T-helper 1 cell (primary cell): ENCODE data around the gene ACSL6.

ENCODE experiments used
- DNase-seq, 5 donors: peaks; one replicate each; pipeline ENCODE4 v3.0.0-alpha.2; 2012 to 2020

Gene ACSL6

DNA sequence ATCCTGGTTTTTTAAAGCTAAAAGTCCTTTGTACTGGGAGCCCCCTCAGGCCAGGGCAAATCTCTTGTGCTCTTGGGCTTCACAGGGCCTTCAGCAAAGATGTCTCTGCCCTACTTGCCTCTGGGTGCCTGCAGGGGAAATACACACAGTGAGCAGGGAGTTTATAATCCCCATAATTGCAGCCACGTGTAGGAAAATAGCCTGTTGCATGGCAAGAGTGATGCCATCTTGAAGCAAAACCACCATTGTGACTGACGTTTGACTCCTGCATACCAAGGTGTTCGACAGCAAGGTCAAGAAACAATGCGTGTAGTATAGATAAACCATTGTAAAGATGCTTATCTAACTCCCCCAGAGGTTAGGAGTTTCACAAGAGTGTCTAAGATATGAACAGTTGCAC lies 37.6 kb upstream of the ACSL6 start:
- DNase-seq, result no peak

DNA sequence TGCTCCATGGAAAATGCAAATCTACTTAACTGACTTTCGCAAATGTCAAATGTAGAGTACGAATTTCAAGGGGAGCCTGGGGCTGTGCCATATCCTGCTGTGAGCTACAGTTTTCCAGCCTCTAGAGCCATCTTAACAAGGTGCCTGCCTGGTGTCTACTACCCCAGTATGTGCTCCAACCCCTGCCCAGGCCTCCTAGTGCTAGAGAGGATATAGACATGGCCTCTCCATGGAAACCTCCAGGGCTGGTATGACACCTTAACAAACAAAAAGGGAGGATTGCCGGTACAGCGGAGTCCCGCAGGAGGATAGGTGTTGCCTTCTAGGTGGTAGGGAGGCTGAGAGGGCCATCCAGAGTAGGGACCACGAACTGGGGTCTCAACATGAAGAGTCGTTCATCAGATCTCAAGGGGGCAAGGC lies 35.4 kb upstream of the ACSL6 start:
- DNase-seq, result no peak

DNA sequence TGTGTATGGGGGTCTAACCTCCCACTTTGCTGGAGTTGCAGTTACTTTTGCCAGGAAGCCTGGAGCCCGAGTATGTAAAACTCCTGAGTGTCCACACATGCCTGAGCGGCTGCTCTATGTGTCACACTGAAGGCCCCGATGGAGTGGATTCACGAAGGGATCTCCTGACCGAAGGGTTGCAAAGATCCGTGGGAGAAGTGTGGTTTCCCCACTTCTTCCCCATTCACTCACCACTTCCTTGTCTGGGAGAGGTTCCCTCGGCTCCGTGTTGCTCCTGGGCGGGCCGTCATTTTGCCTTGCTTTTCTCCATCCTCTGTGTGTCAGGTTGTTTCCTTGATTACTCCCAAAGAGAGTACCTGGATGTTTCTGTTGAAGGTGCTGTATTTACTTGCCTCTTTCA lies 32.7 kb upstream of the ACSL6 start:
- no peak for DNase-seq

DNA sequence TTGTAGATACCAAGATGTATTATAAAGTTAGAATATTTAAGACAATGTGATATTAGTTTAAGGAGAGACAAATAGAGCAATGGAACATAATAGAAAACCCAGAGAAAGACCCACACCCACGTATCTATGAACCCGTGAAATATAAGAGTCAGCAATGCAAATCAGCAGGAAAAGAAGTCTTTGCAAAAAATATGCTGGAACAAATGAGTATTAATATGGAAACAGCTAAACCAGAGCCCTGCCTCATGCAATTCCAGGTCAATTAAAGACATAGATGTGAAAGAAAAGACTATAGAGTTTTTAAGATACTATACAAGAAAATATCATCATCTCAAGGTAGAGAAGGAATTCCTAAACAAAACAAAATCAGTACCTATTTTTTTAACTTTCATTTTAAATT lies 25.9 kb upstream of the ACSL6 start:
- DNase-seq, result no peak

DNA sequence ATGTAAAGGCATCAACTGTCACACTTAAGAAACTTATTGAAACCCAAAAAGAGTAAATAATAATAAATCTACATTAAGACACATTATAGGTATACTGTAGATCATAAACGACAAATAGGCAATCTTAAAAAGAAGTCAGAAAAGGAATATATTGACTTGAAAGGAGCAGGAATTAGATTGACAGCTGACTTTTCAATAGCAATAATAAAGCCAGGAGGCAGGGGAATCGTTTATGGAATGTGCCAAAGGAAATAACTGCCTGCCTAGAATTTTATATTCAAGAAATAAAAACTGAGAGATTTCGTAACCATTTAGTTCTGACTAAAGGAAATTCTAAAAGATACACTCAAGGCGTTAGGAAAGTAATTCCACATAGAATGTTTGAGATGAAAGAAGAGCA lies 21.7 kb upstream of the ACSL6 start:
- DNase-seq, result no peak

DNA sequence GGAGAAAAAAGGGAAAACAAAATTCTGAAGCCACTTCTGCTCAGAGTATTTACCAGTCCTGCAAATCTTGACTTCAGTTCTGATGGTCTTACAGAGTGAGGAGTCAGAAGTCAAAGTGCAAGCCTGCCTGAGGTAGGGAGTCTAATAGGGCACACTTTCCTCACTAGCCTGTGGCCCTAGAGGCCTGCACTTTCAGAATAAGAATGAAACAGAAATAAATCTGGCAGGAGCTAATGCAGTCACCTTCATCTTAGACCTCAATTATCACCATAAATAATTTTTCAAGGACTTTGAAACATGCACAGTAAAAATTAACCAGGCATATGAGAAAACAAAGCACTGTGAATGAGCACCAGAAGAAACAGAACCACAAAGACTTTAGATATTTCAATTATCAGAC lies 20.7 kb upstream of the ACSL6 start:
- no peak for DNase-seq

DNA sequence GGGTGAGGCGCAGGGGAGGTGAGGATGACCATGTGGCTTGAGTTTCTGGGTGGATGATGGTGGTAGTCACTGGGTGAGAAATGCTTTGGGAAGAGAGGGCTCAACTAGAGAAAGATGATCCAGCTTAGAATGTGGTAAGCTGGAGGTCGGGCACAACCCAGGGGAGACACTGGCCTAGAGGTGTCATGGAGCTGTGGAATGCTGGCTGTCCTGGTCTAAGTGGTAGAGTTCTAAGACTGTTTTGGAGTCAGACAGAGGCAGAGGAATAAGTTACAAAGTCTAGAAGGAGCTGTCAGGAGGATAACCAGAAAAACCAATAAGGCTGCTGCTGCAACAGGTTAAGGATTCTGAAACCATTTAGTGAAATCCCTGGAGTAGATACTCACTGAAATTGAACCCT lies 19.2 kb upstream of the ACSL6 start:
- DNase-seq, result no peak

DNA sequence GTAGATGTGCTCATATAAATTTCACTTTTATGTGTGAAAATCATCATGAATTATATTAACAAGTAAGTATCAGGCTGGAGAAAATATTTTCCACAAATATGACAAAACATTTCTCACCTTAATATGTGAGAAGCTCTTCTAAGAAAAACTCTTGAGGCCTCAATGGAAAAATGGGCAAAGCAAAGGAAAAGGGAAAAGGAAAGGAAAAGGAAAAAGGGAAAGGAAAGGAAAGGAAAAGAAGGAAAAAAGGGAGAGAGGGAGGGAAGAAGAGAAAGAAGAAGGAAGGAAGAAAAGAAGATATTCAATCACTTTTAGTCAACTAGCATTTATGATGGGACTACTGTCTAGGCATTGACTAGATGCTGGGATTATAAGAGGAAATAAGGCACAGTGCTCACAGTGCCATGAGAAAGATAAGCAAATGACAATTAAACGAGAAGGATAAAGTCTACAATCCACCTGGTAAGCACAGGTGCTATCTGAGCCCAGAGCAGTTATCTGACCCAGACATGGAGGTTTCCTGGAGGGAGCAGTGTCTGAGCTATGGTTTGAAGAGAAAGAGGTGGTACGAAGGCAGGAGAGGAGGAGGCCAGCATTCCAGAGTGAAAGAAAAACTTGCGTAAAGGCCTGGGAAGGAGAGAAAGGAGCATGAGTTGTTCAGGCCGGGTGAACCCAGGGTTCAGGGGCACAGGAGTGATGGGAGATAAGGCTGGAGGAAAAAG lies 18.3 kb upstream of the ACSL6 start:
- DNase-seq, result no peak

DNA sequence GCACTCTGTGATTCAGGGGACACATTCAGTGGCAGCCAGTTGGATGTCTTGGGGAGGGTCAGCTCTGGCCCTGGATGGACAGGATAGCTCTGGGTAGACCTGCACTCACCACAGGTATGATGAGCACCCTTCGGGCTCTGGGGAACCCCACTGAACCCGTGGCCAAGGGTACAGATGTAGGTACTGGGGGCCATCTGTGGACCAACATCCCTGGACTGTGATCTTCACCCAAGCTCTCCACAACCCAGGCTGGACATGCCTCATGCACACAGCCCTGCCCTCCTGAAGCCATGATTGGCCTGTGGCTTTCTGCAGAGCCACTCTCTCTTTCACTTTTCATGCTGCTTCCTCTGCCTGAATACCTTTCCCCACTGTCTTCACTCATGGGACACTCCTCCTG lies 15.6 kb upstream of the ACSL6 start:
- no peak for DNase-seq

DNA sequence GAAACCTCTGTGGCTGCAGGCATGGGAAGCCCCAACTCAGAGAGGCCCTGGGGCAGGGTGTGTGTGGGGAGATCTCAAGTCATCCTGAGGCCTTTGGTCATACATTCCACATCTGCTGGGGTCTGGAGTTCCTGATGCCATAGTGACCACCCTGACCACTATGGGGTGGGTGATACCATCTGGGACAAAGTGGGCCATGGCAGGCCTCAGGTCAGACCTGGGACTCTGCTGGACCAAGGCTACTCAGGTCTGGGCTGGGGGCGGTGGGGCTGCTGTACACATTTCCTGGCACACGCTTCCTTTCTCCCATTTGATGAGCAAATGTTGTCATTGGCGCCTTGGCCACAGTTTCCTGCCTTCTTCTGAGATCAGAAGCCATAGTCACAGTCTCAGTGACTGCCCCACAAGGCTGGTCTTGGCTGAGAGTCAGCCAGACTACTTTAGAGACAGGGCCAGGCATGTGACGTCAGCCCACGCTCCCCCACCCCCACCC lies 15.1 kb upstream of the ACSL6 start:
- peak in 2 of 5 donors; percentile 36 to 70 for DNase-seq

DNA sequence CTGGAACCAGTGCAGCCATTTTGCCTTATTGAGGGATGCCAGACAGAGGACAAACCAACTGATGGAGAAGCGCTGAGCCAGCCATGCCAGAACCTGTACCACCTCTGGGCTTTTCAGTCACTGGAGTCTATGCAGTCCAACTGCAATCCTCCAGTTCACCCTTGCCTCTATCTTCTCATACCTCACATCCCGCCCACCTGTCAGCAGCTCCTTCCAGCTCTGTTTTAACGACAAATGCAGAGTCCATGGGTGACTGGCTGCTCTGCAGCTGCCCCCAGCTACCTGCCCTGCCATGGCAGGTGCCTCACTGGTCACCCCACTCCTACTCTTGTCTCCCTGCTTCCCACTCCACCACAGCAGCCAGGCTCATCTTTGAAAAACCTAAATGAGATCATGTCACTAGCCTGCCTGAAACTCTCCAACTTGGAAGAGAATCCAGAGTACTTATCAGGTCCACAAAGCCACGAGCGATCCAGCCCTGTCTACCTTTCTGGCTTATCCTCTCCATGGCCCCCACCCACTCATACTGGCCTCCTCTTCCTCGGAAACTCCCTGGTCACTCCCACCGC lies 14.0 kb upstream of the ACSL6 start:
- DNase-seq, result no peak

DNA sequence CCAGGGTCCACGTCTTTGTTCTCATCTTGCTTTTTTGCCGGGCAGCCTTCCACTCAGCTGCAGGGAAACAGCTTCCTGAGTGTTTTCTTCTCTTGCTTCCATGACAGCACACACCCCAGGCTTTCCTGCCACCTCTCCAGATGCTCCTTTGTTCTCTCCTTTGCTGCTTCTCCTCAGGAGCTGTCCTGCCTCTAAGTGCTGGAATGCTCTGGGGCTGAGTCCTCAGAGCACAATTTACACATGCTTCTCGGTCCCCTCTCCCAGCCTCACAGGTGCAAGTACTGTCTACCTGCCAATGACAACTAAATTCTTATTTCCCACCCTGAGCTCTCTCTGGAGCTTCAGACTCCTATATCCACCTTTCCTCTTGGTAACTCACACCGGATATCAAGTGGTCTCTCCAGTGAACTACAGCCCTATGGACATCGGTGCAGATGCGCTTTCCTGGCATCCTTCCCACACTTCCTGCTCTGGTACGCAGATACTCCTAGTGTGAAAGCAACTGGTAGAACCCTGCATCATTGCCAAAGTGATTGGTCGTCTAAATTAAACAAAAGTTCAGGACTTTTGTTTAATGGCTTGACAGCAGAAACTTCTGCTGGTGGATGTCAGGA lies 13.4 kb upstream of the ACSL6 start:
- DNase-seq, result no peak

DNA sequence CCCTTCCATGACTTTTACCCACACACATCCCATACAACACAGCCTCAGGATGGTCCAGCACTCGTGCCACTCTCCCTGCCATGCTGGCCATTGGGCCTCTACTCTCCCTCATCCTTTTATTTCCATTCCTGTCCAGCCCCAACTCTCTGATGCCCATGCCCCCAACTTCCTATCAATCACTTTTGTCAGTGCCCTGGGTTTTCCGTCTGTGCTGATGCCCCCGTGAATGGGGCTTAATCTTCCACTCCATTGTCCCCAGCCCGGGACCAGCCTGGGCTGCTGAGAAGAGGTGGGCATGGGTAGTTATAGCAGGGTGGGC lies 12.6 kb upstream of the ACSL6 start:
- no peak for DNase-seq

DNA sequence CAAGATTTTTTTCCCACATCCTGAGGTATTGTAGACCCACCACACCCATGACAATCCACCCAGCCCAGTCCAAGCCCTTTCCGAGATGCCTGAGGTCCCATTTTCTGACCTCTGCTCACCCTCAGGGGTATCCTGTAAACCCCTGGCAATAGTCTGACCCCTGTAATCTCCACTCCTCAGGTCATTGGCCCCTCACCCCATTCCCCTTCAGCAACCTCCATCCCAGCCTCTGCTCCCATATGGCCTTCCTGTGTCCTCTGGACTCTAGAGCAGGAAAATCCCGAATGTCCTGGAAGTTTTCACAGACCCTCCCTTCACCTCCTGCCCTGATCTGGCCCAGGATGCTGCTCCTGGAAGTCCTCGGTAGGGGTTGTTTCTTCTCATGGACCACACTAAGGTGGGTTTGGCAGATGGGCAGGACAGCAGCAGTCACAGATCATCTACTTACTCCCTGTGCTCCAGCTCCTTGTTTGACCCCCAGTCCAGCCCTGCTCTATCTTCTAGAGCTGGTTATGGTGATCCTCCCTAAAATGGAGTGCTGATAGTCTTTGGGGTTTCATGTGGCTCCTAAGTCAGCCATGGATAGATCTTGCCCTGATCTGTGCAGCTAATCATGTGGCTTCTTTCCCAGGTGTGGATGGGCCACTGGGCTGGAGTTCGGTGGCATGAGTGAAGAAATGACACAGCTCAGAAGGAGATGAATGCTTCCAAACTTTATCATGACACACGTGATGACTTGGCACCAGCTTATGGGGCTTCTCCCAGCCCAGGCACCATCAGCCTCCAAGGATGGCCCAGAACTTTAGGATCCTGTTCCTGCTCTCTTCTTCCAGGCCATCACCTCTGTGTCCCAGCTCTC lies 12.0 kb upstream of the ACSL6 start:
- no peak for DNase-seq

DNA sequence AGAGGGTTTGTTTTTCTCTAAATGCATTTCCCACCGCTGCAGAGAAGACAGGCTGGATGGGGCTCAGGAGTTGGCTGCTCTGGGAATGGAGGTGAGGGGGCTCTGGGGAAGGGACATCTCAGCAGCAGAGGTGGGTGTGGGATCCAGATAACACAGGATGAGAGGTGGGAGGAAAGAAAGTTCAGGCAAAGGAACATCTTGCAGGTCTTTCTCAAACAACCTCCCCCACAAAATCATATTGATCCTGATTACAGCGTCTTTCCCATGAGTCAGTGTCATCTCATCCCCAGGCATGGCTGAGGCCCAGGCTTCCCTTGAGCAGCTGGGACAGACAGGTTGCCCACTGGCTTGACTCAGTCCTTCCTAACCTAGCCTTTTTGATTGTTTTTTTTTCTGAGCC lies 11.3 kb upstream of the ACSL6 start:
- DNase-seq, result no peak

DNA sequence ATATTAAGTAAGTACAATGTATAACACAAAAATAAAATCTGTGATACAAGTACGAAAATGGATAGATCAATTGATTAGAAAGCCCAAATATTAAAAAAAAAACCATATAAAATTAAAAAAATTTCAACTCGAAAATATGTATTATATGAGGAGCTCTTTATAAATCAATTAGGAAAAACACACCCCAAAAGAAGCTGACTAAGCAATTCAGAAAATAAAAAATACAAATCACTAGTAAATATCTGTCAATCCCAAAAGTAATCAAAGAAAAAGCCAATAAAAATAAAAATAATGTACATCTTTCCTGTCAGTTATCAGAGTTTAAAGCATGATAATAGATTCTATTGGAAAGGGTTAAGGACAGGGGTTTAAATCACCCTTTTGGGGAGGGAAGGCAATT lies 10.2 kb upstream of the ACSL6 start:
- no peak for DNase-seq

DNA sequence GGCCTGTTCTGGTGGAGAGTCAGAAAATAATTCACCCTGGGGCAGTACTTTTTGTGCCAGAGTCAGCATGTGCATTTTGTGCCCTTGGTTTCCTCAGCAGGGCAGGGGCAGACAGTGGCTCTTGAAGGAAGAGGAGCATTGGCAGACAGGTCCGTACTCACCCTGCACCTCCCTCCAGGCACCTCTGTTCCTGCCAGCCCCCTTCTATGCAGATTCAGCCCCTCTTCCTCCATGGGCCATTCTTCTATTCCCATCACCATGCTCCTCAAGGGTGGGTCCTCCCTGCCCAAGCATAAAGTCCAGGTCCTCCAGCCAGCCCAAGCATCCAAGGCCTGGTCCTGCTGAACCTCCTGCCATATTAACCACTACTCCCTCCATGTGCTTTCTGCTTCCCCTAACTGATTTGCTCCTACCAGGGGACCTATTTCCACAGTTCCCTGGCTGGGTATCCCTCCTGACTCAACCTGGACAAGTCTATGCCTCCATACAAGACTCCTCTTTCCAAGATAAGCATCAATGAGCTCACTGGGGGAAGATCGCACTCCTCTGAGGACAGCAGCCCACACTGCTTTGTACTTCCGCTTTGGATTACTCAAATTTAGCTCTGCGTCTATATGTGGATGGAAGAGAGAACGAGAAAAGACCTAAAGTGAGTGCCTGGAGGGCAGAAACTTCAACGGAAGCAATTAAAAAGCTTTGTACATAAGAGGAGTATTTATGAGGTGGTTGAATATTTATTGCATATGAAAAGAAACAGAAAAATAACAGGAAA lies 9.3 kb upstream of the ACSL6 start:
- DNase-seq, result no peak

DNA sequence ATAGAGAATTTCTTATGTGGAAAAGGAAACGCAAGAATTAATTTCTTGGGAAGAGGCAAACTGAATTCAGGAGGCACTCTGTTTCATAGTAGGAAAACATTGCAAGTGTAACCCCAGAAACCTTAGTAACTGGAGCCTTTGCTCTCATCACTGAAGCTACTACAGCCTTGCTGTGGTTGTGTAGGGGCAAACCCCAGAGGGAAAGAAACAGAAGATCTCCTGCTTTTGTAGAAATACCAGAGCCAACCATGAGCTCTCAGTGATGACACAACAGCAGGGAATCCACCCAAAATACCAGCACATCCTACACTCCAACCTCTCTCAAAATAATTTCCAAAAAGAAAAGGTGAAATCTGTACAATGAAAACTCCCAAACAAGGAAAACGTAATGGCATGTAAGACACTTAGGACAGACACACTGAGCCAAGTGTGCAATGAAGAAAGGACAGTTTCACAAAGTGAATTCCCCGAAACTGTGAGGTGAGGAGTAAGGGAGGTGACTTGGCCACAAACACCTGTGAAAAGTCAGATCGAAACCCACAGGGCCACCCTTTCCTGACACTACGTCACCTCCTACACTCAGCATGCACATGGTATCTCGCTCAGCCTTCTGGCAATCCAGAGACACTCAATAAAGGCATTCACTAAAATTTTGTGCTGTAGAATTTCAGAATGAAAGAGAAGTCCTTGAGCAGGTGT lies 8.5 kb upstream of the ACSL6 start:
- peak; percentile 38 to 93 (median 59) for DNase-seq

DNA sequence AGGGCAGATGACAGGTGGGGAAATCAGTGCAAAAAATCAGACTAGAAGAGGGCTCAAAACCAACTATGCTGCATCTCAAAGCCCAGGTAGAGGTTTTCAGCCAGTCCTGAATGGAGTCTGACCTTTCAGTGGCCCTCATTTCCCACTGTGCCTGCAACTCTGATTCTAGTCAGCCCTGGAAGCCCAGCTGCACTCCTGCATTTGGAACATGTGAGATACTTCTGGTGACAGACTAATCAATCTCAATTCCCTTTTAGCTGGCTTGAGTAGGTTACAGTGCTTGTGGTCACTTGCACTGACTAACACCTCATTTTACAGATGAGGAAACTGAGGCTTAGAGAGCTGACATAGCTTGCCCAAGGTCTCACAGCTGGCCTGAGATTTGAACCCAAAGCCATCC lies 7.9 kb upstream of the ACSL6 start:
- no peak for DNase-seq

DNA sequence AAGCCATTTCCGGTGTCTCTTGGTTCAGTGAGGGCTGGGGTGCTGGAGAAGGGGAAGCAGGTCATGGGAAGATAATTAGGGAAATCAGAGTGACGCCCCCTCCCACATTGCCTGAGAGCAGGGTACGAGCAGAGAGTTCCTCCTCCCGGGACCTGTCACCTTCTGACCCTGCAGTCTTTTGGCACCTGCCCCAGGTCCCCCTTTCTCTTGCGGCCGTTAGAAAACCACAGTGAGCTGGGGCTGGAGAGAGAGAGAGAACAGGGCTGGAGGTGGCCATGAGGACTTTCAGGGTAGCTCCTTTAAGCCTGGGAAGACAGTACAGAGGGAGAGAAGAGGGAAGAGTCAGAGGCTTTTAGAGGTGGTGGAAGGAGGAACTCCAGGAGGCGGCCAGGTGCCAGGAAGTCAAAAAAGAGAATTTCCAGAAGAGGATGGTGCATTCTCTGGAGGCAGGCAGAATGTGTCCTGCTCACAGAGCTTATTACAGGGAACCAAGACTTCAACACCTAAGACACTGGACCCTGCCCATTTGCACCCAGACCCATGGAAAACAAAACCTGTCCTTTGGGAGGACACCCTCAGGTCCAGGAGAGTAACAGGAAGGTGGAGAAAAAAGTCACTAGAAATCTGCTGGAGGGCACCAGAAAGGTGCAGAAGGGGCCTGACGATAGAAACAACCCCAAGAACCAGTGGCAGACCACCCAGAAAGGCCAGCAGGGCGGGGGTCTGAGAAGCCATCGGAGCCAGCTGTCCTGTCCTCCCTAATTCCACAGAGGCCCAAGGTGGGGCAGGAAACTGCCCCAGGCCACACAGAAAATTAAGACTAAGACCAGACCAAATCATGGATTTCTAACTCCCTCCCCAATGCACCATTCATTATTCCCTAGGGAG lies 6.5 kb upstream of the ACSL6 start:
- no peak for DNase-seq

DNA sequence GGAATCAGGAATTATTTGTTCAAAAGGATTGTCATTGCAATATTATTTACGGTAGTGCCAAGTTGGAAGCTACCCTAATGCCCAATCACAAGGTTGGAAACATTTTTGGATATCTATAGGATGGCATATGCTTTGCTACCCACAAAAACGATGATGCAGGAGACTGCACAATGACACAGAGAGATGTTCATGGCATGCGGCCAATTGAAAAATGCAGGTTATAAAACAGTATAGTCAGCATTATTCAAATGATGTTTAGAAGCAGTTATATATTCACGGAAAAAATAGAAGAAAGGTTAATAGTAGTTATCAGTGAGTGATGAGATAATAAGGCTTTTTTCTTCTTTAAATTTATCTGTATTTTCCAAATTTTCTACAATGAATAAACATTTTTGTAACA lies 5.9 kb upstream of the ACSL6 start:
- no peak for DNase-seq
